ENCODE measurements around the gene PAQR3. TPM values are rescaled to one million over a fixed set of nuclear protein-coding genes. Genes with fewer than 3 reads are reported as not detected.
"Not testable (repeated sequence)": the region's sequence is repeated elsewhere in the genome, so short reads cannot be mapped to it uniquely, and the experiment has no call there.

The PAQR3 gene
- total RNA-seq, 2 experiments from 2014 or later: 14.7 to 15.4 TPM

DNA sequence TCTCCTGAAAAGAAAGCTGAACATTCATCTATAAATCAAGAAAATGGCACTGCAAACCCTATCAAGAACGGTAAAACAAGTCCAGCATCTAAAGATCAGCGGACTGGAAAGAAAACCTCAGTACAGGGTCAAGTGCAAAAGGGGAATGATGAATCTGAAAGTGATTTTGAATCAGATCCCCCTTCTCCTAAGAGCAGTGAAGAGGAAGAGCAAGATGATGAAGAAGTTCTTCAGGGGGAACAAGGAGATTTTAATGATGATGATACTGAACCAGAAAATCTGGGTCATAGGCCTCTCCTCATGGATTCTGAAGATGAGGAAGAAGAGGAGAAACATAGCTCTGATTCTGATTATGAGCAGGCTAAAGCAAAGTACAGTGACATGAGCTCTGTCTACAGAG is 28.6 kb downstream of the PAQR3 start:
- CTCF ChIA-PET: no interaction called here
- no peaks in the 10 kb centered on the region for H3K27me3 Mint-ChIP-seq
- no peak overlapping the region for H3K27ac Mint-ChIP-seq
- no peaks in the 10 kb centered on the region for H3K9me3 Mint-ChIP-seq
- H3K36me3 Mint-ChIP-seq (ENCODE audit: low read depth): peaks cover 26% of the 10 kb centered on the region
- H3K4me3 Mint-ChIP-seq: no peak overlapping the region
- no peaks in the 10 kb centered on the region for H3K4me1 Mint-ChIP-seq
- no peak for DNase-seq
- POLR2A ChIA-PET: no interaction called here

GRCh38 chr4:78908974-78909373 is 30.3 kb downstream of the PAQR3 start:
- CTCF ChIA-PET, H3K27ac Mint-ChIP-seq, H3K4me1 Mint-ChIP-seq, H3K9me3 Mint-ChIP-seq, H3K4me3 Mint-ChIP-seq, POLR2A ChIA-PET, DNase-seq, H3K27me3 Mint-ChIP-seq: not testable (repeated sequence)
- H3K36me3 Mint-ChIP-seq (ENCODE audit: low read depth): peaks cover 21% of the 10 kb centered on the region

DNA sequence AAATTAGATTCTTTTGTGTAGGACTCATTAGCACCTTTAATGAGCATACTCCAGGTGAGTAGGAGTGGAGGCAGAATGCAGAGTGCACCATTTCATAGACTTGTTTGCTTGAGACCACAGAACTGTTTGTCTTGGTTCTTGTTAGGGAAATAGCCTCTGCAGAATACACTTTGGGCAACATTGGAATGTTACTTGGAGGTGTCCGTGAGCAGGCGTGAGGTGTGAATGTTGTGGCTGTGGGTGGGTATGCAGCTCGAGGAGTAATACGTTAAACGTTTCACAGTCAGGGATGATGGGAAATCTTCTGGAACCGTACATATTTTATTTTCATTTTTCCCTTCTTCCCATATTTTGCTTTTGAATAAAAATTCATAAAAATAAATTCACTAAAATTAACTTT is 31.6 kb downstream of the PAQR3 start:
- Mint-ChIP-seq H3K9me3 (no peaks in the 10 kb centered on the region), H3K27me3 (no peaks in the 10 kb centered on the region), H3K36me3 (ENCODE audit: low read depth) (peaks cover 21% of the 10 kb centered on the region), H3K4me1 (no peaks in the 10 kb centered on the region), H3K27ac (no peak overlapping the region), H3K4me3 (no peak overlapping the region)
- POLR2A ChIA-PET: no interaction called here
- CTCF ChIA-PET: no interaction called here
- no peak for DNase-seq

DNA sequence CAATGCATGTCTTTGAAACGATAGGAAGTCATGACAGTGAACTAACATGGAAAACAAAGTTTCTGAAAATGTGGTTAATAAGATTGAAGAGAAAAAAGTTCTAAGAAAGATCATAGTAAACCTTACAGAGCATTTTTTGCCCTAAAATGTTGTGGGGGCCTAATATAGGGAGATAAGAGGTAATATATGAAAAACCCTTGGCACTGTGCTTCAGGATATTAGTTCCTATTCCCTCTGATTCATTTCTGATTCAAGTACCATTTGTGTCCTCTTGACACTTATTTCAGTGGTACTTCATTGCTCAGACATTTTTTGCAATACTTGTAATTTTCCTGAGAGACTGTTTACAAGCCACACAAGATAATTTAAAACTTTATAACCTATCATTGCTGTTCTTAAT is 35.1 kb downstream of the PAQR3 start:
- H3K9me3 Mint-ChIP-seq: no peaks in the 10 kb centered on the region
- peaks cover 3% of the 10 kb centered on the region for H3K36me3 Mint-ChIP-seq (ENCODE audit: low read depth)
- H3K27ac Mint-ChIP-seq: no peak overlapping the region
- POLR2A ChIA-PET: no interaction called here
- no peaks in the 10 kb centered on the region for H3K4me1 Mint-ChIP-seq
- H3K27me3 Mint-ChIP-seq: no peaks in the 10 kb centered on the region
- no peak overlapping the region for H3K4me3 Mint-ChIP-seq
- DNase-seq: no peak
- CTCF ChIA-PET: interaction anchor here (0.7 kb wide), 1 partner anchor 203 kb away, joined by 3 read pairs; no protein-coding TSS in a partner anchor

DNA sequence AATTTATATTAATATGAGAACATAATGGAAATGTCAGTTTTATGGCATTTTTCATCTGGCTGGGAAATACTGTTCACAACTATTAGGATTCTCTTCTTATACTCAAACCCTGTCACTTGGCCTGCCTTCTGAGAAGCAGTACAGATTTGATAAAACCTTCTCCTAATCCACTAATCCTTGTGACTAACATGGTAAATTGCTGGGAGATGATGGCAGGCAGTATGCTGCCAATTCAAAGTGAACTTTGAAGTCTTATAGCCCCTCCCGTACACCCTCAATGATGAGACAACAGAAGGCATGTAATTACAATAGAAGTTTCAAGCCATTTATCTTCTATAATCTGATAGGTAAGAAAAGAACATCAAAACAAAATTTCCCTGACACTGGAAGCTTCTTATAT is 36.9 kb downstream of the PAQR3 start:
- CTCF ChIA-PET: no interaction called here
- H3K9me3 Mint-ChIP-seq: no peaks in the 10 kb centered on the region
- no peak for DNase-seq
- H3K4me1 Mint-ChIP-seq: no peaks in the 10 kb centered on the region
- no peak overlapping the region for H3K4me3 Mint-ChIP-seq
- no peaks in the 10 kb centered on the region for H3K27me3 Mint-ChIP-seq
- POLR2A ChIA-PET: no interaction called here
- H3K36me3 Mint-ChIP-seq (ENCODE audit: low read depth): no peaks in the 10 kb centered on the region
- H3K27ac Mint-ChIP-seq: no peak overlapping the region

- Mint-ChIP-seq H3K36me3 (ENCODE audit: low read depth) (no peaks in the 10 kb centered on the region), H3K4me1 (no peaks in the 10 kb centered on the region), H3K27me3 (no peaks in the 10 kb centered on the region), H3K4me3 (no peak overlapping the region), H3K27ac (no peak overlapping the region), H3K9me3 (no peaks in the 10 kb centered on the region)
- no peak for DNase-seq
- ChIA-PET CTCF (no interaction called here), POLR2A (no interaction called here)
Measured at GRCh38 chr4:78901882-78902281, 37.4 kb downstream of the PAQR3 start.

DNA sequence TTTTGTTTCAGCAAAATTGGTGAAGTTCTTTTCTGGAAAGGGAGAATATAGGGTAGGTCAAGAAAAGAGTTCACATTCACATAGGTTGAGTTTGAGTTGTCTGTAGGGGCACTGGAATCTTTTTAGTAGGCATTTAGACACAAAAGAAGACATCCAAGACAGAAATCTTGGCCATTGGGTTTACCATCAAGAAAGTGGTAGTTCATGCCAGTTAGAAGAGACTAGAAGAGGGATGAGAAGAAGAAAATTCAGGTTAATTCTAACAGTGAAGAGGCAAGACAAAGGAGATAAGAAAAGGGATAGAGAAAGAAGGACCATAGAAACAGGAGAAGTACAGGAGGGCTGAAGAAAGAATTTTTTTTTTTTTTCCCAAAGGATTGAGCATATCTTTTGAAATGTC is 39.9 kb downstream of the PAQR3 start:
- no peak for DNase-seq
- no peak overlapping the region for H3K4me3 Mint-ChIP-seq
- ChIA-PET POLR2A (no interaction called here), CTCF (no interaction called here)
- H3K9me3 Mint-ChIP-seq: no peaks in the 10 kb centered on the region
- no peak overlapping the region for H3K27ac Mint-ChIP-seq
- no peaks in the 10 kb centered on the region for H3K27me3 Mint-ChIP-seq
- H3K36me3 Mint-ChIP-seq (ENCODE audit: low read depth): peaks cover 6% of the 10 kb centered on the region
- no peaks in the 10 kb centered on the region for H3K4me1 Mint-ChIP-seq

GRCh38 chr4:78889955-78890354 is 49.3 kb downstream of the PAQR3 start:
- POLR2A ChIA-PET: no interaction called here
- no peaks in the 10 kb centered on the region for H3K9me3 Mint-ChIP-seq
- CTCF ChIA-PET: interaction anchor here (0.6 kb wide), 1 partner anchor 9 kb away, joined by 3 read pairs; no protein-coding TSS in a partner anchor
- DNase-seq: no peak
- no peak overlapping the region for H3K4me3 Mint-ChIP-seq
- peaks cover 11% of the 10 kb centered on the region for H3K4me1 Mint-ChIP-seq
- H3K27me3 Mint-ChIP-seq: no peaks in the 10 kb centered on the region
- H3K36me3 Mint-ChIP-seq (ENCODE audit: low read depth): peaks cover 19% of the 10 kb centered on the region
- H3K27ac Mint-ChIP-seq: no peak overlapping the region

DNA sequence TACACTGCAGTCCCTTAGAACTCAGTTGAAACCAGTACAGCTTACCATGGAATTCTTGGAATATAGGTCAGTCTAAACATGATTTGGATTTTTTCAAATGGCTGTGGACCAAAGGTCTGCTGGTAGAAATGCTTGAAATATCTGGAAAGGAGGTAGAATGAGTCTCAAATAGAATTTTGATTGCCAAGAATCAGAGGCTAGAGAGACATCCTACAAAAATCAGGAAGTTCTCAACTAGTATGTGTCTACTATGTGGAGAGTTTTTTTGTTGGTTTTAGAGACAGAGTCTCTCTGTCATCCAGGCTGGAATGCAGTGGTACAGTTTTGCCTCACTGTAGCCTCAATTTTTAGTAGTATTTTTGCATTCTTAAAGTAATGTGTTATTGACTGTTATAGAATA is 53.6 kb downstream of the PAQR3 start:
- Mint-ChIP-seq H3K4me3 (no peak overlapping the region), H3K4me1 (peaks cover 6% of the 10 kb centered on the region), H3K27me3 (no peaks in the 10 kb centered on the region), H3K9me3 (no peaks in the 10 kb centered on the region), H3K36me3 (ENCODE audit: low read depth) (peaks cover 6% of the 10 kb centered on the region), H3K27ac (no peak overlapping the region)
- POLR2A ChIA-PET: no interaction called here
- DNase-seq: no peak
- CTCF ChIA-PET: no interaction called here

GRCh38 chr4:78880874-78881492 is 58.3 kb downstream of the PAQR3 start:
- no peaks in the 10 kb centered on the region for H3K27me3 Mint-ChIP-seq
- H3K27ac Mint-ChIP-seq: no peak overlapping the region

GRCh38 chr4:78878031-78878430 is 61.2 kb downstream of the PAQR3 start:
- Mint-ChIP-seq H3K4me1 (no peaks in the 10 kb centered on the region), H3K27me3 (no peaks in the 10 kb centered on the region), H3K4me3 (no peak overlapping the region), H3K27ac (no peak overlapping the region), H3K9me3 (no peaks in the 10 kb centered on the region), H3K36me3 (ENCODE audit: low read depth) (peaks cover 8% of the 10 kb centered on the region)
- ChIA-PET CTCF (no interaction called here), POLR2A (interaction anchor here (0.7 kb wide), 1 partner anchor 282 kb away, joined by 3 read pairs; no protein-coding TSS in a partner anchor)
- DNase-seq: no peak

More at GRCh38 chr4:78880874-78881492, 58.3 kb downstream of the PAQR3 start:
- peaks cover 4% of the 10 kb centered on the region for H3K36me3 Mint-ChIP-seq (ENCODE audit: low read depth)
- CTCF ChIA-PET: interaction anchor here (0.6 kb wide), 1 partner anchor 191 kb away, joined by 3 read pairs; no protein-coding TSS in a partner anchor
- DNase-seq: no peak
- no peaks in the 10 kb centered on the region for H3K4me1 Mint-ChIP-seq
- no peak overlapping the region for H3K4me3 Mint-ChIP-seq
- no peaks in the 10 kb centered on the region for H3K9me3 Mint-ChIP-seq
- POLR2A ChIA-PET: no interaction called here

DNA sequence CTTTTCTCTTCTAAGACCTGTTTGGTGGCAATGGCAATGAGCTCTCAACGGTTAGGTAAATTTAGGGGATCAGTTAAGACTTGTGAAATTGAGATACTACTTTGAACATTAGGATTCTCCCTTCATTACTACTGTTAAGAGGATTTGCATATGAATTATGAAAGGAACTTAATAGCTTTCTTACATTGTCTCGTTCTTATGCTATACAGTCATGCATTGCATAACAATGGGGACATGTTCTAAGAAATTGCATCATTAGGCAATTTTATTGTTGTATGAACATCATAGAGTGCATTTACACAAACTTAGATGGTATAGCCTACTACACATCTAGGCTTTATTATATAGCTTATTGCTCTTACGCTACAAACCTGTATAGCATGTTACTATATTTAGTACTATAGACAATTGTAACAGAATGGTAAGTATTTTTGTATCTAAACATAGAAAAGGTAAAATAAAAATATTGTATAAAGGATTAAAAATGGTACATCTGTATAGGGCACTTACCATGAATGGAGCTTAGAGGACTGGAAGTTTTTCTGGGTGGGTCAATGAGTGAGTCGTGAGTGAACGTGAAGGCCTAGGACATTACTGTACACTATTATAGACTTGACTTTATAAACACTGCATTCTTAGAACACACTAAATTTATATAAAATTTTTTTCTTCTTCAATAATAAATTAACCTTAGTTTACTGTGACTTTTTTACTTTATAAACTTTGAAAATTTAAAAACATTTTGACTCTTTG is 62.5 kb downstream of the PAQR3 start:
- no peaks in the 10 kb centered on the region for H3K9me3 Mint-ChIP-seq
- ChIA-PET CTCF (no interaction called here), POLR2A (no interaction called here)
- H3K4me1 Mint-ChIP-seq: no peaks in the 10 kb centered on the region
- H3K27me3 Mint-ChIP-seq: no peaks in the 10 kb centered on the region
- DNase-seq: no peak
- no peak overlapping the region for H3K4me3 Mint-ChIP-seq
- H3K36me3 Mint-ChIP-seq (ENCODE audit: low read depth): peaks cover 19% of the 10 kb centered on the region
- H3K27ac Mint-ChIP-seq: no peak overlapping the region

DNA sequence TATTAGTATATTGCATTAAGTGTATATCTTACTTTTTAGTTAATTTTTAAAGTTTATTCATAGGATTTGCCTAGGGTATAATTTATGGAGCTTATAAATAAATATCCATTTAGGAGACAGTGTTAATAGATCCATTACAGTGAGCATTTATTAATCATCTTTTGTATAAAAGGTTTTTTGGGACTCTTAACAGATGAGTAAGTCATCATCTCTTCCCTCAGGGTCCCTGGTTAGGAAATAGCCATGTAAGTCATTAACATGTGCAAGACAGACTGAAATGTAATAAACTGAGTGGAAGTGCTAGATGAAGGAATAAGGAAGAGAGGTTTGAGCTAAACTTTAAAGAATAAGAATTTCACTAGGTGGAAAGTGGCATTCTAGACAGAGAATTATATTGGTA is 69.2 kb downstream of the PAQR3 start:
- CTCF ChIA-PET: no interaction called here
- no peak overlapping the region for H3K27ac Mint-ChIP-seq
- no peak for DNase-seq
- POLR2A ChIA-PET: no interaction called here
- no peaks in the 10 kb centered on the region for H3K27me3 Mint-ChIP-seq
- peaks cover 26% of the 10 kb centered on the region for H3K36me3 Mint-ChIP-seq (ENCODE audit: low read depth)
- no peak overlapping the region for H3K4me3 Mint-ChIP-seq
- H3K9me3 Mint-ChIP-seq: no peaks in the 10 kb centered on the region
- no peaks in the 10 kb centered on the region for H3K4me1 Mint-ChIP-seq

DNA sequence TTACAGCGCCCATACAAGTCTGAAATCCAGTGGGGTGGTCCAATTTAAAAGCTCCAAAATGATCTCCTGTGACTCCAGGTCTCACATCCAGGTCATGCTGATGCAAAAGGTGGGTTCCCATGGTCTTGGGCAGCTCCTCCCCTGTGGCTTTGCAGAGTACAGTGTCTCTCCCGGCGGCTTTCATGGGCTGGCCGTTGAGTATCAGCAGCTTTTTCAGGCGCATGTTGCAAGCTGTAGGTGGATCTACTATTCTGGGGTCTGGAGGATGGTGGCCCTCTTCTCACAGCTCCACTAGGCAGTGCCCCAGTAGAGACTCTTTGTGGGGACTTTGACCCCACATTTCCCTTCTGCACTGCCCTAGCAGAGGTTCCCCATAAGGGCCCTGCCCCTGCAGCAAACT is 70.5 kb downstream of the PAQR3 start:
- peaks cover 24% of the 10 kb centered on the region for H3K36me3 Mint-ChIP-seq (ENCODE audit: low read depth)
- H3K4me1 Mint-ChIP-seq, H3K4me3 Mint-ChIP-seq, H3K27me3 Mint-ChIP-seq, DNase-seq, POLR2A ChIA-PET, H3K27ac Mint-ChIP-seq, H3K9me3 Mint-ChIP-seq: not testable (repeated sequence)
- CTCF ChIA-PET: interaction anchor here (0.7 to 1.5 kb wide), 2 partner anchors 14 to 1087 kb away, joined by 3 to 4 read pairs; no protein-coding TSS in a partner anchor

All from activated CD4-positive, alpha-beta T cell treated with anti-CD3 and anti-CD28 coated beads, Interleukin-2, amount 10 ng/mL, durations not matched to agents 7 days and 5 days (primary cell).